ENCODE results near the gene POC1A. TPM values are rescaled to one million over a fixed set of nuclear protein-coding genes. Genes with fewer than 3 reads are reported as not detected.

Gene POC1A
- total and polyA plus RNA-seq, 2 of the 4 experiments (the other 2 are of a cell fraction) = 10.6 to 11.5 TPM

DNA sequence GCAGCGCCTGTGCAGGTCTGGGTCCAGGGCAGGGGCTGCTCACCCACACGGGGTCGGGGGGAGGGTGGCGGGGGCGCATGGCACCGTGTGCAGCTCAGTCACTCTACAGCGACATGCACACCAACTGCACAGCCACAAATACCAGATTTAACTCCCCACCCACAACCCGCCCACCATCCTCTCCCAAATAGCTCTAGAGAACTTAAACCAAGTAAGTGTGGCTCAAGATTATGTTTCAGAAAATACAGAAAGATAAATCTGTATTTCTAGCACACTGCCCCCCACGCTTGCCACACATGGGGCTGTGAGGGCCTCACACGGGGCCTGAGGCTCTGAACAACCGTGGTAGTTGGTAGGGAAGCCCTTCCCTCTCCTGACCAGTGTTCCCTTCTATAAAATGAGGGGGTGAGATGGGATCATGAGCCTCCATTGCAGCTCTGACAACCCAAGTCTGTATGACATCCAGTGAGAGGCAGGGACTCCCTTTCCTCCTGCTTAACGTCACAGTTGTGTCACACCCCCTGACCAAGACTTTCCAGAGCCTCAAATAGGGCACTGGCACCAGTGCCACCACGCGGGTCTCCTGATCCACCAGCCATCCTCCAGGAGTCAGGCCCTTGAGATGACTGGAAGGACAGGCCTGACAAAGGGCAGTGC lies 23.1 kb downstream of the POC1A start:
- H4K20me1 ChIP-seq (ENCODE audit: insufficient read depth, low read length) = no peaks in the 10 kb centered on the region
- ATAC-seq (ENCODE audit: low read depth) (no peak), DNase-seq (no peak)
- H2AK9ac ChIP-seq (replicated peaks; ENCODE audit: low read depth, low read length, poor library complexity) = no peak overlapping the region
- no CpG with 5 or more reads among the region's 14 CpGs for WGBS, 2 experiments (ENCODE audit: extremely low coverage in 2 of 2, insufficient read length in 1 of 2)
- H2AFZ ChIP-seq (replicated peaks; ENCODE audit: low read length, poor library complexity) = no peak overlapping the region
- no peak overlapping the region for H2AK5ac ChIP-seq (ENCODE audit: low read depth, low read length)
- 0 out of 2 replicates have a peak, but pooled peaks cover 2% of the 10 kb centered on the region for H3K9me1 ChIP-seq (ENCODE audit: insufficient read depth, low read length)
- BruUV-seq (replicated peaks) = no TSS peak
- H2BK15ac ChIP-seq (ENCODE audit: low read depth, low read length) = no peak overlapping the region
- no peak overlapping the region for H3K56ac ChIP-seq (ENCODE audit: extremely low read depth, insufficient read depth, low read length)
- H3K79me1 ChIP-seq (ENCODE audit: low read depth in 1 of 2, low read length in 2 of 2) = peaks cover 14 to 15% of the 10 kb centered on the region in 2 experiments
- no peaks in the 10 kb centered on the region for H3K27me3 ChIP-seq (ENCODE audit: control insufficient read depth, insufficient read depth, low read length)
- ChIA-PET CTCF (no interaction called here), POLR2A (ENCODE audit: unreplicated experiment) (no interaction called here)
- H3K36me3 ChIP-seq (ENCODE audit: control insufficient read depth, insufficient read depth, low read length) = no peaks in the 10 kb centered on the region
- H4K8ac ChIP-seq (ENCODE audit: low read depth in 2 of 2, low read length in 2 of 2) = no peak overlapping the region
- H4K5ac ChIP-seq (ENCODE audit: low read depth, low read length) = no peak overlapping the region
- no peak overlapping the region for H3K4me2 ChIP-seq (ENCODE audit: low read depth, low read length)
- no peak overlapping the region for H3K27ac ChIP-seq (ENCODE audit: insufficient read depth, low read length)
- H3K9me3 ChIP-seq (ENCODE audit: control insufficient read depth, insufficient read depth, low read length) = no peaks in the 10 kb centered on the region
- no peak overlapping the region for H2BK5ac ChIP-seq (ENCODE audit: low read depth, low read length, poor library complexity, severe bottlenecking)
- no peak overlapping the region for H4K91ac ChIP-seq (ENCODE audit: insufficient read depth, low read depth, low read length)
- no peak overlapping the region for H3K23ac ChIP-seq (ENCODE audit: low read depth, low read length)
- in situ Hi-C loops (cut with MboI; ENCODE audit: low sequenced_read_pairs) = no loop called here
- no peak overlapping the region for H3K9ac ChIP-seq (ENCODE audit: low read depth, low read length)
- H3K14ac ChIP-seq (replicated peaks; ENCODE audit: low read depth, low read length) = no peak overlapping the region
- H3K4me3 ChIP-seq (ENCODE audit: insufficient read depth, low read depth, low read length) = no peak overlapping the region
- TF ChIP-seq NFE2L2 (IDR thresholded peaks at IDR 0.05; ENCODE audit: low read depth, low read length) = no peak
- no peak for TF ChIP-seq CEBPB (IDR thresholded peaks at IDR 0.05; ENCODE audit: low read depth, low read length)
- TF ChIP-seq RAD21 (IDR thresholded peaks at IDR 0.05; ENCODE audit: low read length) = no peak
- no peak for TF ChIP-seq RCOR1 (IDR thresholded peaks at IDR 0.05; ENCODE audit: insufficient replicate concordance, low read length)
- TF ChIP-seq, protein P1, sequence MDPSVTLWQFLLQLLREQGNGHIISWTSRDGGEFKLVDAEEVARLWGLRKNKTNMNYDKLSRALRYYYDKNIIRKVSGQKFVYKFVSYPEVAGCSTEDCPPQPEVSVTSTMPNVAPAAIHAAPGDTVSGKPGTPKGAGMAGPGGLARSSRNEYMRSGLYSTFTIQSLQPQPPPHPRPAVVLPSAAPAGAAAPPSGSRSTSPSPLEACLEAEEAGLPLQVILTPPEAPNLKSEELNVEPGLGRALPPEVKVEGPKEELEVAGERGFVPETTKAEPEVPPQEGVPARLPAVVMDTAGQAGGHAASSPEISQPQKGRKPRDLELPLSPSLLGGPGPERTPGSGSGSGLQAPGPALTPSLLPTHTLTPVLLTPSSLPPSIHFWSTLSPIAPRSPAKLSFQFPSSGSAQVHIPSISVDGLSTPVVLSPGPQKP (IDR thresholded peaks at IDR 0.05; ENCODE audit: borderline replicate concordance, low read depth, low read length) = no peak
- no peak for TF ChIP-seq RFX5 (IDR thresholded peaks at IDR 0.05; ENCODE audit: low read depth, low read length)
- TF ChIP-seq BHLHE40 (IDR thresholded peaks at IDR 0.05; ENCODE audit: low read depth, low read length) = no peak
- TF ChIP-seq, protein P2, sequence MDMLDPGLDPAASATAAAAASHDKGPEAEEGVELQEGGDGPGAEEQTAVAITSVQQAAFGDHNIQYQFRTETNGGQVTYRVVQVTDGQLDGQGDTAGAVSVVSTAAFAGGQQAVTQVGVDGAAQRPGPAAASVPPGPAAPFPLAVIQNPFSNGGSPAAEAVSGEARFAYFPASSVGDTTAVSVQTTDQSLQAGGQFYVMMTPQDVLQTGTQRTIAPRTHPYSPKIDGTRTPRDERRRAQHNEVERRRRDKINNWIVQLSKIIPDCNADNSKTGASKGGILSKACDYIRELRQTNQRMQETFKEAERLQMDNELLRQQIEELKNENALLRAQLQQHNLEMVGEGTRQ (IDR thresholded peaks at IDR 0.05; ENCODE audit: low read depth, low read length) = no peak
- TF ChIP-seq FOS (IDR thresholded peaks at IDR 0.05; ENCODE audit: low read depth, low read length) = no peak
- no peak for TF ChIP-seq MAFK (IDR thresholded peaks at IDR 0.05; ENCODE audit: low read depth, low read length)
- TF ChIP-seq CHD1 (IDR thresholded peaks at IDR 0.05; ENCODE audit: low read depth, low read length) = no peak
- TF ChIP-seq SMC3 (IDR thresholded peaks at IDR 0.05; ENCODE audit: low read depth, low read length) = no peak
- TF ChIP-seq MAZ (IDR thresholded peaks at IDR 0.05; ENCODE audit: borderline replicate concordance, low read depth, low read length) = no peak
- no peak for TF ChIP-seq MXI1 (IDR thresholded peaks at IDR 0.05; ENCODE audit: borderline replicate concordance, low read depth, low read length)
- TF ChIP-seq, protein P3, sequence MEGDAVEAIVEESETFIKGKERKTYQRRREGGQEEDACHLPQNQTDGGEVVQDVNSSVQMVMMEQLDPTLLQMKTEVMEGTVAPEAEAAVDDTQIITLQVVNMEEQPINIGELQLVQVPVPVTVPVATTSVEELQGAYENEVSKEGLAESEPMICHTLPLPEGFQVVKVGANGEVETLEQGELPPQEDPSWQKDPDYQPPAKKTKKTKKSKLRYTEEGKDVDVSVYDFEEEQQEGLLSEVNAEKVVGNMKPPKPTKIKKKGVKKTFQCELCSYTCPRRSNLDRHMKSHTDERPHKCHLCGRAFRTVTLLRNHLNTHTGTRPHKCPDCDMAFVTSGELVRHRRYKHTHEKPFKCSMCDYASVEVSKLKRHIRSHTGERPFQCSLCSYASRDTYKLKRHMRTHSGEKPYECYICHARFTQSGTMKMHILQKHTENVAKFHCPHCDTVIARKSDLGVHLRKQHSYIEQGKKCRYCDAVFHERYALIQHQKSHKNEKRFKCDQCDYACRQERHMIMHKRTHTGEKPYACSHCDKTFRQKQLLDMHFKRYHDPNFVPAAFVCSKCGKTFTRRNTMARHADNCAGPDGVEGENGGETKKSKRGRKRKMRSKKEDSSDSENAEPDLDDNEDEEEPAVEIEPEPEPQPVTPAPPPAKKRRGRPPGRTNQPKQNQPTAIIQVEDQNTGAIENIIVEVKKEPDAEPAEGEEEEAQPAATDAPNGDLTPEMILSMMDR (conservative IDR thresholded peaks at IDR 0.05; ENCODE audit: low read depth, low read length) = no peak
- TF ChIP-seq POLR2A (IDR thresholded peaks at IDR 0.05; ENCODE audit: low read depth, low read length) = no peak
- H3K18ac ChIP-seq (ENCODE audit: low read depth, low read length) = no peak overlapping the region
- dilution Hi-C loops (cut with HindIII; ENCODE audit: low sequenced_read_pairs, unreplicated experiment) = no loop called here
- no peak overlapping the region for H2BK120ac ChIP-seq (ENCODE audit: low read depth, low read length)
- peaks cover 5% of the 10 kb centered on the region; the same call in 1 of the 2 replicates for H3K4me1 ChIP-seq (ENCODE audit: control insufficient read depth, insufficient read depth, low read length)
- H2BK20ac ChIP-seq (ENCODE audit: low read depth, low read length) = no peak overlapping the region
- H3K4ac ChIP-seq (ENCODE audit: low read depth, low read length) = no peak overlapping the region
- intact Hi-C loops (cut with micrococcal nuclease) = no loop called here

All from IMR-90 (cell line).